Endothelial cell of umbilical vein (primary cell): ENCODE results near the gene CFAP100. TPM values are rescaled to one million over a fixed set of nuclear protein-coding genes. Genes with fewer than 3 reads are reported as not detected.

Experiments
- BruUV-seq: library from RNA; stranded (reverse); fragments of 400-500 nt; replicated peaks from 2 replicates; lab custom pipeline; 2021; lab: Mats Ljungman, UMichigan
- CTCF ChIA-PET: fragments of 300-600, 350-600 bp; sonication (Branson Sonifier 250); formaldehyde crosslinking; loops from one replicate; lab custom pipeline; 2021; ENCODE audit warnings: antibody characterized with exemption, inconsistent platforms; lab: Charles Lee
- POLR2A ChIA-PET: fragments of 300-600, 350-600 bp; sonication (Branson Sonifier 250); formaldehyde crosslinking; loops from one replicate; lab custom pipeline; 2021; ENCODE audit warnings: antibody characterized with exemption, inconsistent platforms; lab: Charles Lee
- DNase-seq: peaks from one replicate; pipeline ENCODE4 v3.0.0-alpha.2; 2011; ENCODE audit warnings: low read depth, low spot score
- FAIRE-seq: peaks from 2 replicates; lab custom pipeline; 2011; peaks lifted over from hg19 to GRCh38; lab: Jason Lieb, UNC
- H2AFZ ChIP-seq: 2 replicates; pipeline ENCODE4 v1.6.0; 2012; ENCODE audit warnings: low read depth, low read length, control low read depth, inconsistent platforms
- H3K27ac ChIP-seq: 2 replicates; pipeline ENCODE4 v1.5.1; 2011; ENCODE audit warnings: low read depth, mild to moderate bottlenecking, control low read depth, low read length, moderate library complexity; ENCODE audit not compliant: insufficient read depth
- H3K27me3 ChIP-seq, 2 experiments: 2 replicates each; pipeline versions ENCODE4 v1.6.0 to v1.6.1; 2011; ENCODE audit warnings: low read length in 2 of 2, mixed read lengths in 1 of 2; ENCODE audit not compliant: control insufficient read depth in 2 of 2, insufficient read depth in 2 of 2
- H3K36me3 ChIP-seq, 2 experiments: 2 replicates in 1 of 2; 3 replicates in 1 of 2; pipeline ENCODE4 v1.5.1; 2011; ENCODE audit warnings: low read length in 2 of 2, mild to moderate bottlenecking in 1 of 2, moderate library complexity in 1 of 2; ENCODE audit not compliant: control insufficient read depth in 2 of 2, insufficient read depth in 2 of 2; ENCODE audit errors: extremely low read depth in 1 of 2
- H3K4me1 ChIP-seq: 3 replicates; pipeline ENCODE4 v1.5.1; 2011; ENCODE audit warnings: mild to moderate bottlenecking, low read length; ENCODE audit not compliant: control insufficient read depth, insufficient read depth; ENCODE audit errors: extremely low read depth
- H3K4me2 ChIP-seq: 2 replicates; pipeline ENCODE4 v1.6.1; 2011; ENCODE audit warnings: low read length, control low read depth, mixed read lengths; ENCODE audit not compliant: insufficient read depth
- H3K4me3 ChIP-seq, 3 experiments: fragments of 200-600 bp in 1 of 3; sonication (generic), shearing (Covaris generic) in 1 of 3; replicated peaks in 1 of 3; 2 replicates each; pipeline ENCODE4 v1.5.1; 2011 to 2016; ENCODE audit warnings: control low read depth in 3 of 3, low read length in 3 of 3, mild to moderate bottlenecking in 2 of 3, inconsistent platforms in 1 of 3, low read depth in 1 of 3, moderate library complexity in 1 of 3; ENCODE audit not compliant: insufficient read depth in 1 of 3
- H3K79me2 ChIP-seq: 2 replicates; pipeline ENCODE4 v1.6.0; 2012; ENCODE audit warnings: low read length, inconsistent platforms; ENCODE audit not compliant: control insufficient read depth, insufficient read depth
- H3K9ac ChIP-seq: replicated peaks from 2 replicates; pipeline ENCODE3; 2011; ENCODE audit warnings: low read length, control low read depth; ENCODE audit not compliant: insufficient read depth; ENCODE audit errors: extremely low read depth
- H3K9me1 ChIP-seq: replicated peaks from 3 replicates; pipeline ENCODE4 v1.6.0; 2011; ENCODE audit warnings: mild to moderate bottlenecking, low read length; ENCODE audit not compliant: control insufficient read depth, insufficient read depth; ENCODE audit errors: extremely low read depth
- H3K9me3 ChIP-seq: replicated peaks from 2 replicates; pipeline ENCODE4 v1.5.1; 2012; ENCODE audit warnings: low read length, inconsistent platforms; ENCODE audit not compliant: control insufficient read depth, insufficient read depth
- H4K20me1 ChIP-seq: replicated peaks from 2 replicates; pipeline ENCODE3; 2011; ENCODE audit warnings: mild to moderate bottlenecking, low read length; ENCODE audit not compliant: control insufficient read depth, insufficient read depth; ENCODE audit errors: extremely low read depth
- CTCF ChIP-seq, 2 donors: IDR thresholded peaks; 1 replicate in 1 of 2; 2 replicates in 1 of 2; pipeline ENCODE4 v1.5.1; 2011; ENCODE audit warnings: low read length in 2 of 2, mild to moderate bottlenecking in 2 of 2, moderate library complexity in 2 of 2, control low read depth in 1 of 2, inconsistent platforms in 1 of 2, low read depth in 1 of 2; ENCODE audit not compliant: insufficient read depth in 1 of 2; ENCODE audit errors: extremely low read depth in 1 of 2
- EZH2 ChIP-seq: IDR thresholded peaks from 2 replicates; pipeline ENCODE4 v1.6.1; 2012; ENCODE audit warnings: borderline replicate concordance, low read depth, mild to moderate bottlenecking, moderate library complexity, low read length, inconsistent platforms; ENCODE audit not compliant: severe bottlenecking
- FOS ChIP-seq: IDR thresholded peaks from 2 replicates; pipeline ENCODE4 v1.6.1; 2011; ENCODE audit warnings: mild to moderate bottlenecking, low read length, moderate library complexity, borderline replicate concordance; ENCODE audit not compliant: insufficient read depth
- GATA2 ChIP-seq: IDR thresholded peaks from 2 replicates; pipeline ENCODE4 v1.7.0; 2011; ENCODE audit warnings: low read depth, mild to moderate bottlenecking, moderate library complexity, mixed read lengths, low read length; ENCODE audit not compliant: insufficient read length, insufficient read depth
- JUN ChIP-seq: IDR thresholded peaks from 2 replicates; pipeline ENCODE4 v1.6.1; 2011; ENCODE audit warnings: borderline replicate concordance, low read depth; ENCODE audit not compliant: insufficient read length, insufficient read depth
- MAX ChIP-seq: IDR thresholded peaks from 2 replicates; pipeline ENCODE4 v1.6.1; 2011; ENCODE audit not compliant: insufficient read depth, insufficient read length
- MYC ChIP-seq: IDR thresholded peaks from one replicate; pipeline ENCODE4 v1.6.1; 2011; ENCODE audit warnings: mild to moderate bottlenecking, low read depth, low read length
- POLR2A ChIP-seq: IDR thresholded peaks from 2 replicates; pipeline ENCODE4 v1.6.1; 2012; ENCODE audit warnings: low read depth, mild to moderate bottlenecking, control low read depth, low read length
- POLR2AphosphoS5 ChIP-seq: IDR thresholded peaks from 2 replicates; pipeline ENCODE4 v1.6.1; 2012; ENCODE audit warnings: low read depth, mild to moderate bottlenecking, control low read depth, low read length, moderate library complexity; ENCODE audit not compliant: insufficient read depth
- dilution Hi-C: fragments of 300-500 bp; cut with MboI; formaldehyde crosslinking; loops from one replicate; pipeline ENCODE4 v1.15.0; 2019; ENCODE audit warnings: low sequenced_read_pairs; ENCODE audit not compliant: extremely low pct_ligation_motif_present
- intact Hi-C: fragments of 100-400 bp; cut with micrococcal nuclease; formaldehyde crosslinking; loops from one replicate; pipeline ENCODE4 v1.10.0; 2022
- polyA plus RNA-seq, 4 experiments: library from polyadenylated mRNA; depleted of rRNA in 3 of 4; stranded (reverse) in 3 of 4; unstranded in 1 of 4; fragments of >200 nt; gene quantifications; 2 replicates each; pipeline versions ENCODE4 v1.2.1 to v1.2.3, GENCODE V29; 2011 to 2012; ENCODE audit warnings: missing spikeins in 1 of 4
- total RNA-seq: library from RNA; stranded (reverse); gene quantifications from 2 replicates; pipeline ENCODE4 v1.2.3, GENCODE V29; 2021

The CFAP100 gene
- total and polyA plus RNA-seq, 2 donors (not counting 3 experiments of a cell fraction or from before 2014, with no cell fraction given): not detected

- POLR2A ChIA-PET: no interaction called here
- Histone ChIP-seq H3K4me3 (no peak overlapping the region), H4K20me1 (no peaks in the 10 kb centered on the region), H3K27me3 (peaks cover 14 to 29% of the 10 kb centered on the region in 2 experiments), H3K4me2 (no peak overlapping the region), H3K9me3 (no peaks in the 10 kb centered on the region), H3K9ac (no peak overlapping the region), H3K36me3 (no peaks in the 10 kb centered on the region), H3K27ac (no peak overlapping the region), H3K9me1 (no peaks in the 10 kb centered on the region), H3K79me2 (no peaks in the 10 kb centered on the region), H3K4me1 (peaks cover 12% of the 10 kb centered on the region), H2AFZ (no peak overlapping the region)
- CTCF ChIA-PET: interaction anchor here (0.8 kb wide), 1 partner anchor 35 kb away, joined by 3 read pairs; no protein-coding TSS in a partner anchor
- no peak for DNase-seq
- TF ChIP-seq JUN (no peak), FOS (no peak), EZH2 (no peak), POLR2A (no peak), POLR2AphosphoS5 (no peak), MYC (no peak), MAX (no peak), GATA2 (no peak), CTCF (IDR thresholded peaks at IDR 0.05; ENCODE audit: extremely low read depth in 1 of 2, insufficient read depth in 1 of 2, low read depth in 1 of 2, low read length in 2 of 2) (no peak)
- dilution Hi-C loops (no loop called here), intact Hi-C loops (no loop called here)
- BruUV-seq: no TSS peak
- no peak for FAIRE-seq
Measured at GRCh38 chr3:126360714-126361060, 34.0 kb upstream of the CFAP100 start.
